H1 (cell line): ENCODE results near the gene HECTD4. TPM values are rescaled to one million over a fixed set of nuclear protein-coding genes. Genes with fewer than 3 reads are reported as not detected.

Experiments
- CBX8 ChIP-seq: fragments of 300-800, 300-1000 bp; sonication (generic); IDR thresholded peaks from 2 replicates; pipeline ENCODE4 v1.7.1; 2016; ENCODE audit warnings: low read depth, low read length, borderline replicate concordance
- EGR1 ChIP-seq: IDR thresholded peaks from 2 replicates; pipeline ENCODE4 v1.6.1; 2011; ENCODE audit warnings: low read depth, low read length, borderline replicate concordance
- GTF2F1 ChIP-seq: IDR thresholded peaks from 2 replicates; pipeline ENCODE4 v1.6.1; 2012; ENCODE audit warnings: low read depth, low read length, improper control_type of control experiment, borderline replicate concordance
- HDAC2 ChIP-seq, 2 experiments: fragments of 300-600 bp in 1 of 2; sonication (generic) in 1 of 2; IDR thresholded peaks; 2 replicates each; pipeline ENCODE4 v1.6.1; 2011 to 2012; ENCODE audit warnings: low read depth in 2 of 2, low read length in 2 of 2, mild to moderate bottlenecking in 2 of 2, moderate library complexity in 2 of 2, borderline replicate concordance in 1 of 2, inconsistent platforms in 1 of 2
- JUN ChIP-seq: IDR thresholded peaks from 2 replicates; pipeline ENCODE4 v1.6.1; 2011; ENCODE audit warnings: low read depth, mild to moderate bottlenecking, improper control_type of control experiment, low read length
- JUND ChIP-seq: IDR thresholded peaks from 2 replicates; pipeline ENCODE4 v1.6.1; 2011; ENCODE audit warnings: mild to moderate bottlenecking, improper control_type of control experiment, low read length
- KDM1A ChIP-seq: fragments of 200-600, 300-600 bp; sonication (generic); IDR thresholded peaks from 2 replicates; pipeline ENCODE4 v1.7.1; 2016; ENCODE audit warnings: mild to moderate bottlenecking, low read length, borderline replicate concordance
- SIX5 ChIP-seq: IDR thresholded peaks from 2 replicates; pipeline ENCODE4 v1.6.1; 2011; ENCODE audit warnings: mild to moderate bottlenecking, low read depth, low read length
- SP1 ChIP-seq: IDR thresholded peaks from 2 replicates; pipeline ENCODE4 v1.6.1; 2011; ENCODE audit warnings: low read depth, low read length
- TAF7 ChIP-seq: optimal IDR thresholded peaks from 2 replicates; pipeline ENCODE3; 2011; ENCODE audit warnings: low read depth, mild to moderate bottlenecking, inconsistent platforms, low read length, moderate library complexity, borderline replicate concordance
- TCF12 ChIP-seq: IDR thresholded peaks from 2 replicates; pipeline ENCODE4 v1.6.1; 2011; ENCODE audit warnings: low read depth, mild to moderate bottlenecking, low read length
- TEAD4 ChIP-seq: IDR thresholded peaks from 2 replicates; pipeline ENCODE4 v1.6.1; 2012; ENCODE audit warnings: low read depth, low read length, inconsistent platforms, mixed read lengths
- polyA plus RNA-seq, 7 experiments: library from polyadenylated mRNA; depleted of rRNA in 3 of 7; stranded (reverse) in 5 of 7; unstranded in 2 of 7; fragments of >200 nt in 5 of 7; fragments of 200-250 nt in 2 of 7; gene quantifications; 1 replicate in 5 of 7; 2 replicates in 1 of 7; 4 replicates in 1 of 7; pipeline versions ENCODE4 v1.2.1 to v1.2.3, GENCODE V29; 2011 to 2013; ENCODE audit warnings: missing spikeins in 2 of 7, mixed read lengths in 2 of 7
- total RNA-seq: library from RNA; stranded (reverse); fragmentation: NEBNext Ultra II Directional; extraction: Animal tissue kit (Norgen Biotek cat#: 25700); gene quantifications from 2 replicates; pipeline ENCODE4 v1.2.1, GENCODE V29; 2021
- TF ChIP-seq, protein P1 (sequence below): IDR thresholded peaks from 2 replicates; pipeline ENCODE4 v1.6.1; 2012; ENCODE audit warnings: inconsistent platforms

Gene HECTD4
- total and polyA plus RNA-seq, 2 of the 8 experiments (the other 6 are each of a cell fraction or from before 2014, with no cell fraction given): 6.5 to 33.7 TPM

DNA sequence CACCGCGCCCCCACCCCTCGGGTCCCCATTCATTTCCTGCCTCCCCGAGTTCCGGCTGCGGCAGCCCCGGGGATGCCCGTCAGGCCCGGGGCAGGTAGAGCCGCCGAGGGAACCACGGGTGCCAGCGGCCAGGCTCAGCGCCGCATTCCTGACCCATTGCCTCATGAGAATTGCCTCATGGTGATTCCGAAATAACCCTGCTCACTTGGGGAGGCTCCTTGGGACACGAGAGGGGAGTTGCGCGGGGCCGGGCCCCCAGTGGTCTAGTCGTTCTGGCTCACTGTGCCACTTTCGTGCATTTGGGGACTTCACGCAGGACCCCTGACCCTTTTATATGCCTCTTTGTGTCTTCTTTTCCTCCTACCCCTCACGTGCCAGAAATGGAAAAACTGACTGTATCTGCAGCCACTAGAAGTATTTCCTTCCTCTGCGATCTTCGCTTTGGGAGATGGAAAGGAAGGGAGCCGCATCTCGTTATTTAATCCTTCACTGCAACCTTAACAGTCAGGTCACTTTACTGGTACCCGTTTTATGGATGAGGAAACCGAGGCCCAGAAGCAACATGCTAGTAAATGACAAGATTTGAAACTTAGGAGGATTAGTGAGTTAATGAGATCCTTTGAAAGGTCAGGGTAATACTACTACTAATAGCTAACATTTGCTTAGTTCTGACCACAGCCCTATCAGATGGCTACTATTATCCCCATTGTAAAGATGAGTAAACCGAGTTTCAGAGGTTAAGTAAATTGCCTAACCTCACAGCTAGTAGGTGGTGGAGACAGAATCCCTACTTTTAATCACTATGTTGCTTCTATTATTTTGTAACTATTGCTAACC lies 37.3 kb upstream of the HECTD4 start (continued):
- TF ChIP-seq SIX5: no peak
- TF ChIP-seq TEAD4: peak; percentile 83
- no peak for TF ChIP-seq GTF2F1
- TF ChIP-seq KDM1A: peak; percentile 96
- no peak for TF ChIP-seq SP1
- peak; percentile 17 for TF ChIP-seq TAF7
- no peak for TF ChIP-seq EGR1
- TF ChIP-seq JUN: peak; percentile 77; the same call in 1 of the 2 replicates
- no peak for TF ChIP-seq CBX8
- TF ChIP-seq, protein P1, sequence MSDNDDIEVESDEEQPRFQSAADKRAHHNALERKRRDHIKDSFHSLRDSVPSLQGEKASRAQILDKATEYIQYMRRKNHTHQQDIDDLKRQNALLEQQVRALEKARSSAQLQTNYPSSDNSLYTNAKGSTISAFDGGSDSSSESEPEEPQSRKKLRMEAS: peak; percentile 37; the same call in 1 of the 2 replicates
- peak in 1 of 2 experiments; percentile 54; a peak in 1 of 4 replicates for TF ChIP-seq HDAC2 (IDR thresholded peaks at IDR 0.05; ENCODE audit: borderline replicate concordance in 1 of 2, low read depth in 2 of 2, low read length in 2 of 2)
- no peak for TF ChIP-seq TCF12
- peak; percentile 80; the same call in 1 of the 2 replicates for TF ChIP-seq JUND
